Keratinocyte (primary cell): ENCODE results near the gene RBMS3. TPM values are rescaled to one million over a fixed set of nuclear protein-coding genes. Genes with fewer than 3 reads are reported as not detected.

ENCODE experiments used
- DNase-seq: peaks from one replicate; pipeline ENCODE4 v3.0.0-alpha.2; 2011; ENCODE audit warnings: low read depth, missing footprints, low spot score
- FAIRE-seq: peaks from 2 replicates; lab custom pipeline; 2011; peaks lifted over from hg19 to GRCh38; lab: Jason Lieb, UNC
- H2AFZ ChIP-seq: 2 replicates; pipeline ENCODE4 v1.6.0; 2012; ENCODE audit warnings: low read length, control low read depth, inconsistent platforms; ENCODE audit not compliant: control insufficient read depth
- H3K27ac ChIP-seq: 2 replicates; pipeline ENCODE4 v1.5.1; 2011; ENCODE audit warnings: low read length; ENCODE audit not compliant: control insufficient read depth, insufficient read depth
- H3K27me3 ChIP-seq: 3 replicates; pipeline ENCODE4 v1.6.0; 2011; ENCODE audit warnings: low read length; ENCODE audit not compliant: control insufficient read depth, insufficient read depth; ENCODE audit errors: extremely low read depth
- H3K36me3 ChIP-seq, 2 experiments: 2 replicates in 1 of 2; 3 replicates in 1 of 2; pipeline ENCODE4 v1.5.1; 2011; ENCODE audit warnings: low read length in 2 of 2, mild to moderate bottlenecking in 1 of 2; ENCODE audit not compliant: control insufficient read depth in 2 of 2, insufficient read depth in 2 of 2; ENCODE audit errors: extremely low read depth in 1 of 2
- H3K4me1 ChIP-seq: 3 replicates; pipeline ENCODE4 v1.5.1; 2011; ENCODE audit warnings: low read length; ENCODE audit not compliant: control insufficient read depth, insufficient read depth; ENCODE audit errors: extremely low read depth
- H3K4me2 ChIP-seq: 3 replicates; pipeline ENCODE4 v1.6.0; 2011; ENCODE audit warnings: low read depth, low read length; ENCODE audit not compliant: control insufficient read depth, insufficient read depth; ENCODE audit errors: extremely low read depth
- H3K4me3 ChIP-seq, 3 experiments: fragments of 200-600 bp in 1 of 3; sonication (generic) in 1 of 3; 2 replicates in 2 of 3; 3 replicates in 1 of 3; pipeline ENCODE4 v1.5.1; 2011 to 2016; ENCODE audit warnings: low read length in 3 of 3, mild to moderate bottlenecking in 3 of 3, control low read depth in 2 of 3, inconsistent platforms in 1 of 3, low read depth in 1 of 3, mixed read lengths in 1 of 3, mixed run types in 1 of 3, moderate library complexity in 1 of 3; ENCODE audit not compliant: control insufficient read depth in 2 of 3, insufficient read depth in 2 of 3; ENCODE audit errors: extremely low read depth in 1 of 3
- H3K79me2 ChIP-seq: 2 replicates; pipeline ENCODE4 v1.6.0; 2012; ENCODE audit warnings: low read length; ENCODE audit not compliant: control insufficient read depth, insufficient read depth
- H3K9ac ChIP-seq: 3 replicates; pipeline ENCODE4 v1.6.0; 2011; ENCODE audit warnings: low read length; ENCODE audit not compliant: control insufficient read depth, insufficient read depth; ENCODE audit errors: extremely low read depth
- H3K9me1 ChIP-seq: 3 replicates; pipeline ENCODE4 v1.6.0; 2011; ENCODE audit warnings: low read length; ENCODE audit not compliant: control insufficient read depth, insufficient read depth; ENCODE audit errors: extremely low read depth
- H3K9me3 ChIP-seq: 2 replicates; pipeline ENCODE4 v1.5.1; 2012; ENCODE audit warnings: low read depth, low read length; ENCODE audit not compliant: control insufficient read depth
- H4K20me1 ChIP-seq: 3 replicates; pipeline ENCODE4 v1.6.0; 2011; ENCODE audit warnings: low read length; ENCODE audit not compliant: control insufficient read depth, insufficient read depth; ENCODE audit errors: extremely low read depth
- EZH2 ChIP-seq: IDR thresholded peaks from one replicate; pipeline ENCODE4 v1.6.1; 2012; ENCODE audit warnings: inconsistent platforms, mild to moderate bottlenecking, low read length, moderate library complexity
- dilution Hi-C: fragments of 300-500 bp; cut with MboI; formaldehyde crosslinking; loops from one replicate; pipeline ENCODE4 v1.7.0; 2020; ENCODE audit warnings: low sequenced_read_pairs; ENCODE audit not compliant: extremely low pct_ligation_motif_present
- polyA plus RNA-seq, 5 experiments: library from polyadenylated mRNA; depleted of rRNA in 3 of 5; stranded (reverse) in 3 of 5; stranded (forward) in 1 of 5; unstranded in 1 of 5; fragments of >200 nt; gene quantifications; 1 replicate in 1 of 5; 2 replicates in 3 of 5; 3 replicates in 1 of 5; pipeline versions ENCODE4 v1.2.1 to v1.2.3, GENCODE V29; 2011 to 2012; ENCODE audit warnings: missing spikeins in 2 of 5, low read depth in 1 of 5, low replicate concordance in 1 of 5
- TF ChIP-seq, protein P1 (sequence below), 3 experiments: IDR thresholded peaks in 1 of 3; conservative IDR thresholded peaks in 1 of 3; optimal IDR thresholded peaks in 1 of 3; 2 replicates in 2 of 3; 3 replicates in 1 of 3; pipeline versions ENCODE3 to v1.5.1; 2011; ENCODE audit warnings: low read length in 3 of 3, mild to moderate bottlenecking in 3 of 3, moderate library complexity in 2 of 3, control low read depth in 1 of 3, inconsistent platforms in 1 of 3; ENCODE audit not compliant: insufficient read depth in 2 of 3; ENCODE audit errors: extremely low read depth in 1 of 3

Gene RBMS3
- polyA plus RNA-seq, 1 donor (not counting 4 experiments of a cell fraction or from before 2014, with no cell fraction given): 2.3 TPM

DNA sequence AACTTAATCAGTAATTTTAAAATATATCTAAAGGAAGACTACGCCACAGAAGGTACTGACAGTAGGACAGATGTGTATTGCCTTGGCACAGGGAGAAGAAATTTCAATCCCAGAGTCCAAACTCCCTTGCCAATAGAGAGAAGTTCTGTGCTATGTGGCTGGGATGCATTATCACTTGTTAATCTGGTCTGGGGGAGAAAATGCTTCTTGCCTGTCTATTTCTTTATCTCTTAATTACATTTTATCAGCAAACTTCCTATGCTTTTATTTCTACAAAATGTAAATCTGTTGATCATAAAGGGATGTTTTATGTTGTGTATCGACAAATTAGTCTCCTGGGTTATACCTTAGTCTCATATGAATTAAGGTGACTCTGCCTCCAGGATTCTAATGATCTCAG lies 21.7 kb downstream of the RBMS3 start:
- no peaks in the 10 kb centered on the region for H3K27me3 ChIP-seq
- H3K27ac ChIP-seq: no peak overlapping the region
- H3K79me2 ChIP-seq: no peaks in the 10 kb centered on the region
- no peak overlapping the region for H3K9ac ChIP-seq
- no peak for FAIRE-seq
- no peaks in the 10 kb centered on the region for H4K20me1 ChIP-seq
- TF ChIP-seq EZH2: no peak
- TF ChIP-seq, protein P1, sequence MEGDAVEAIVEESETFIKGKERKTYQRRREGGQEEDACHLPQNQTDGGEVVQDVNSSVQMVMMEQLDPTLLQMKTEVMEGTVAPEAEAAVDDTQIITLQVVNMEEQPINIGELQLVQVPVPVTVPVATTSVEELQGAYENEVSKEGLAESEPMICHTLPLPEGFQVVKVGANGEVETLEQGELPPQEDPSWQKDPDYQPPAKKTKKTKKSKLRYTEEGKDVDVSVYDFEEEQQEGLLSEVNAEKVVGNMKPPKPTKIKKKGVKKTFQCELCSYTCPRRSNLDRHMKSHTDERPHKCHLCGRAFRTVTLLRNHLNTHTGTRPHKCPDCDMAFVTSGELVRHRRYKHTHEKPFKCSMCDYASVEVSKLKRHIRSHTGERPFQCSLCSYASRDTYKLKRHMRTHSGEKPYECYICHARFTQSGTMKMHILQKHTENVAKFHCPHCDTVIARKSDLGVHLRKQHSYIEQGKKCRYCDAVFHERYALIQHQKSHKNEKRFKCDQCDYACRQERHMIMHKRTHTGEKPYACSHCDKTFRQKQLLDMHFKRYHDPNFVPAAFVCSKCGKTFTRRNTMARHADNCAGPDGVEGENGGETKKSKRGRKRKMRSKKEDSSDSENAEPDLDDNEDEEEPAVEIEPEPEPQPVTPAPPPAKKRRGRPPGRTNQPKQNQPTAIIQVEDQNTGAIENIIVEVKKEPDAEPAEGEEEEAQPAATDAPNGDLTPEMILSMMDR (optimal IDR thresholded peaks at IDR 0.05 in 1 of 3, IDR thresholded peaks at IDR 0.05 in 1 of 3, conservative IDR thresholded peaks at IDR 0.05 in 1 of 3; ENCODE audit: extremely low read depth in 1 of 3, insufficient read depth in 2 of 3, low read length in 3 of 3): no peak
- H3K36me3 ChIP-seq: no peaks in the 10 kb centered on the region
- no peak overlapping the region for H2AFZ ChIP-seq
- no peaks in the 10 kb centered on the region for H3K4me1 ChIP-seq
- no peak overlapping the region for H3K4me2 ChIP-seq
- H3K9me1 ChIP-seq: no peaks in the 10 kb centered on the region
- H3K4me3 ChIP-seq: no peak overlapping the region
- dilution Hi-C loops: no loop called here
- H3K9me3 ChIP-seq: no peaks in the 10 kb centered on the region
- DNase-seq: no peak

DNA sequence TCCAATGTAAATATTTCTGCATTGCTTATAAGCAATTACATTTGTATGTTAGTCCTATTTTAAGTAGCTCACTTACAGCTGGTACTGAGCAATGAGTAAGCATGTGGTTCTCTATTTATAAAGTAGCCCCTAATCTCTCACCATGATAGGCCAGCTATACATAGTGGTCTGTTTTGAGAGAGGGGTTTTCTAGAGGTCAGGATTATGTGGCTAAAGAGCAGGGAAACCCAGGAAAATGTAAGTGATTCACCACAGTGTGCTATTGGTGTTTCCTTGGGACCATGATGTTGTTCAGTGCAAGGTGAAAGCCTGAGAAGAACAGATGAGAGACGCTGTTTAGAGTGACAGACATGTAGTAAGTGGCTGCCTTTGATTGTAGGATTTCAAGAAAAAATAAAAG lies 26.4 kb downstream of the RBMS3 start:
- H4K20me1 ChIP-seq: no peaks in the 10 kb centered on the region
- no peaks in the 10 kb centered on the region for H3K4me1 ChIP-seq
- no peaks in the 10 kb centered on the region for H3K36me3 ChIP-seq
- no peak overlapping the region for H3K4me2 ChIP-seq
- H3K9ac ChIP-seq: no peak overlapping the region
- no peak overlapping the region for H3K4me3 ChIP-seq
- H3K9me1 ChIP-seq: no peaks in the 10 kb centered on the region
- no peaks in the 10 kb centered on the region for H3K9me3 ChIP-seq
- FAIRE-seq: no peak
- DNase-seq: no peak
- dilution Hi-C loops: no loop called here
- no peak overlapping the region for H2AFZ ChIP-seq
- TF ChIP-seq EZH2: no peak
- TF ChIP-seq, protein P1 (optimal IDR thresholded peaks at IDR 0.05 in 1 of 3, IDR thresholded peaks at IDR 0.05 in 1 of 3, conservative IDR thresholded peaks at IDR 0.05 in 1 of 3; ENCODE audit: extremely low read depth in 1 of 3, insufficient read depth in 2 of 3, low read length in 3 of 3): no peak
- H3K79me2 ChIP-seq: no peaks in the 10 kb centered on the region
- H3K27me3 ChIP-seq: no peaks in the 10 kb centered on the region
- no peak overlapping the region for H3K27ac ChIP-seq
